Body of pancreas (tissue), 4 donors: ENCODE data around the gene IRF2.

ENCODE experiments used
- CTCF ChIP-seq, 7 experiments: fragments of 450-650 bp in 4 of 7; fragments of 200-600 bp in 3 of 7; sonication (generic) in 3 of 7; IDR thresholded peaks; one replicate each; pipeline ENCODE4 v1.5.1; 2016 to 2019; ENCODE audit warnings: antibody characterized with exemption in 7 of 7
- POLR2A ChIP-seq, 3 donors: fragments of 450-650 bp; IDR thresholded peaks; one replicate each; pipeline ENCODE4 v1.6.1; 2016; ENCODE audit warnings: antibody characterized with exemption in 3 of 3, mild to moderate bottlenecking in 2 of 3

- TF ChIP-seq CTCF (IDR thresholded peaks at IDR 0.05) (no peak), POLR2A (IDR thresholded peaks at IDR 0.05) (no peak)
Observed at GRCh38 chr4:184369871-184370270, 104.5 kb downstream of the IRF2 start.
